ENCODE results near the gene GPATCH4.
"Not testable (repeated sequence)": the region's sequence is repeated elsewhere in the genome, so short reads cannot be mapped to it uniquely, and the experiment has no call there.

Gene GPATCH4

GRCh38 chr1:156553860-156554485 lies 47.3 kb downstream of the GPATCH4 start:
- FAIRE-seq (no peak), DNase-seq (ENCODE audit: insufficient read length, low spot score) (no peak)
- TF ChIP-seq, protein P1, sequence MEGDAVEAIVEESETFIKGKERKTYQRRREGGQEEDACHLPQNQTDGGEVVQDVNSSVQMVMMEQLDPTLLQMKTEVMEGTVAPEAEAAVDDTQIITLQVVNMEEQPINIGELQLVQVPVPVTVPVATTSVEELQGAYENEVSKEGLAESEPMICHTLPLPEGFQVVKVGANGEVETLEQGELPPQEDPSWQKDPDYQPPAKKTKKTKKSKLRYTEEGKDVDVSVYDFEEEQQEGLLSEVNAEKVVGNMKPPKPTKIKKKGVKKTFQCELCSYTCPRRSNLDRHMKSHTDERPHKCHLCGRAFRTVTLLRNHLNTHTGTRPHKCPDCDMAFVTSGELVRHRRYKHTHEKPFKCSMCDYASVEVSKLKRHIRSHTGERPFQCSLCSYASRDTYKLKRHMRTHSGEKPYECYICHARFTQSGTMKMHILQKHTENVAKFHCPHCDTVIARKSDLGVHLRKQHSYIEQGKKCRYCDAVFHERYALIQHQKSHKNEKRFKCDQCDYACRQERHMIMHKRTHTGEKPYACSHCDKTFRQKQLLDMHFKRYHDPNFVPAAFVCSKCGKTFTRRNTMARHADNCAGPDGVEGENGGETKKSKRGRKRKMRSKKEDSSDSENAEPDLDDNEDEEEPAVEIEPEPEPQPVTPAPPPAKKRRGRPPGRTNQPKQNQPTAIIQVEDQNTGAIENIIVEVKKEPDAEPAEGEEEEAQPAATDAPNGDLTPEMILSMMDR (IDR thresholded peaks at IDR 0.05; ENCODE audit: insufficient read depth, missing control alignments) = no peak

DNA sequence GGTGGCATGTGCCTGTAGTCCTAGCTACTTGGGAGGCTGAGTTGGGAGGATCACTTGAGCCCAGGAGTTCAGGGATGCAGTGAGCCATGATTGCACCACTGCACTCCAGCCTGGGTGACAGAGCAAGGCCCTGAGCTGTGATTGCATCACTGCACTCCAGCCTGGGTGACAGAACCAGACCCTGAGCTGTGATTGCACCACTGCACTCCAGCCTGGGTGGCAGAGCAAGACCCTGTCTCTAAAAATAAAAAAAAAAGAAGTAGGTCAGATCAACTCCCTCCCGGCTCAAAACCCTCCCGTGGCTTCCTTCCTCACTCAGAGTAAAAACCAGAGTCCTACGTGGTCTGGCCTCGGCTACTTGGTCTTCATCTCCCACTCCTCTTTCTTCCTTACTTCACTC lies 48.3 kb downstream of the GPATCH4 start:
- DNase-seq (ENCODE audit: insufficient read length, low spot score); FAIRE-seq: not testable (repeated sequence)

GRCh38 chr1:156552518-156552917 lies 48.8 kb downstream of the GPATCH4 start:
- FAIRE-seq = no peak
- TF ChIP-seq, protein P1 (IDR thresholded peaks at IDR 0.05; ENCODE audit: insufficient read depth, missing control alignments) = no peak
- no peak for DNase-seq (ENCODE audit: insufficient read length, low spot score)

- TF ChIP-seq, protein P1 (IDR thresholded peaks at IDR 0.05; ENCODE audit: insufficient read depth, missing control alignments) = no peak
- FAIRE-seq (no peak), DNase-seq (ENCODE audit: insufficient read length, low spot score) (no peak)
These were observed 49.4 kb downstream of the GPATCH4 start for GRCh38 chr1:156551869-156552268.

DNA sequence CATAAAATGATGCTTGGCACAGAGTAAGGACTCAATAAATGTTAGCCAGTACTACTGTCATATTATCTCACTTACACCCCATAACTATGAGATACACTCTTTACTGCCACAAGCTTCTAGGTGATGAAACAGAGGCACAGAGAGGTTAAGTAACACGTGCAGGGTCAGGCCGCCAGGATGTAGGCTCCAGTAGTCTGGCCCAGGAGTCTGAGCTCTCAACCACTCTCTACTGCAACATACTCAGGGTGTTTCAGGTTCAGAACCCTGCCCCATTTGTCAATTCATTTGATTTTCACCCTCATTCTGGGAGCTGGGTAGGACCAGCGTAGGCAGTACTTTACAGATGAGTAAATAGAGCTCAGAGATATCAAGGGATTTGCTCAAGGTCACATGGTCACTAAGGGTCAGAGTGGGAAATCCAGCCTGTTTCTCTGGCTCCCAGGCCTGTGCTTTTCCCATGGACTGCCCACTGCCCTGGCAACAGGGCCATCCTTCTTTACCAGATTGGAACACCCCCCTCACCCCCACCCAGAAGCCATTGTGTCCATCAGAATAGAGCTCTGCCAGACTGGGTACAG lies 50.1 kb downstream of the GPATCH4 start:
- no peak for FAIRE-seq
- DNase-seq (ENCODE audit: insufficient read length, low spot score) = no peak

DNA sequence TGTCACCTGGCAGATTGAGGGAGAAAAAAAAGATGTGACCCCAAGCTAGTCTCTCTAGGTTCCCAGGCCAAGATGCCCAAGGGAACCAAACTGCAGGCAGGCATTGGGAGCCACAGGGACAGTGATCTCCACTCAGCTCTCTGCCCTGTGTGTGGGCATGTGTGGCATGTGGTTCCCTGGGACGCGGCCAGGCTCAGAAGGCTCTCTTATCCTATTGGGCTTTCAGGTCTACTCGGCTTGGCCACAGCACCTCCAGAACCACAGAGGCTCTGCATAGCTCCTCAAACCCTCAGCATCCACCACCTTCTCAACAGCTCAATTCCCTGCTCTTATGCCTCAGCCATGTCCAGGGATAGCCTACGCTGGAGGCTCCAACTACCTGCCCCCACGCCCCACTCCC lies 50.9 kb downstream of the GPATCH4 start:
- no peak for FAIRE-seq

More for the DNA sequence above, 50.1 kb downstream of the GPATCH4 start:
- TF ChIP-seq, protein P1 (IDR thresholded peaks at IDR 0.05; ENCODE audit: insufficient read depth, missing control alignments) = no peak

DNA sequence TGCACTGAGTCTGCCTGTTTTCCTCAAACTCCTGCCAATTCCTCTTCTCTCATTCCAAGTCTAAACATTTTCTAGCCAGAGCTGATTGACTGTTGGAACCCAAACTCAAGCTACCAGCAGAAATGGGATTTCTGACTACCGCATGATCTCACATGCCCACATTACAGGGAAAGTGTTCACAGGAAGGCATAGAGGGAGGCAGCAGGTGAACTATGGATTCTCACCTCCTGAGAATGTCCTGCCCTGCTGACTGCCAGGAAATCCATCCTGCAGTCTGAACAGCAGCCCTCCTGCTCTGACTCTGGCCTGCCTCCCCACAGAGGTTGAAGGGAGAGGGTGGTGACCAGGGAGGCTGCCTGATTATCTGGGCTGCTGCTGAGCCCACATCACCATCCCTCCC lies 51.4 kb downstream of the GPATCH4 start:
- DNase-seq (ENCODE audit: insufficient read length, low spot score) = no peak
- TF ChIP-seq, protein P1 (IDR thresholded peaks at IDR 0.05; ENCODE audit: insufficient read depth, missing control alignments) = no peak
- FAIRE-seq = no peak

More for the DNA sequence above, 50.9 kb downstream of the GPATCH4 start:
- TF ChIP-seq, protein P1 (IDR thresholded peaks at IDR 0.05; ENCODE audit: insufficient read depth, missing control alignments) = no peak
- no peak for DNase-seq (ENCODE audit: insufficient read length, low spot score)
